Naive B cell (primary cell): ENCODE results near the gene ARHGAP19. TPM values are rescaled to one million over a fixed set of nuclear protein-coding genes. Genes with fewer than 3 reads are reported as not detected.
A peak's percentile ranks its signal among the peaks of the same experiment; 100 is the strongest.

Source experiments
- ATAC-seq, 2 donors: fragments of 150-1000 bp; cut with Tn5 transposase; 2 replicates each; pipeline ENCODE4 v1.10.0; 2021; ENCODE audit warnings: low read depth in 2 of 2, mild to moderate bottlenecking in 2 of 2, moderate library complexity in 2 of 2
- DNase-seq: peaks from one replicate; pipeline ENCODE4 v3.0.0; 2022
- H3K27ac Mint-ChIP-seq, 6 donors: one replicate each; pipeline ENCODE4 v1.8.0; 2020 to 2022; ENCODE audit warnings: mild to moderate bottlenecking in 6 of 6, mixed read lengths in 6 of 6, moderate library complexity in 5 of 6, inconsistent platforms in 2 of 6
- H3K27me3 Mint-ChIP-seq, 3 donors: one replicate each; pipeline ENCODE4 v1.8.0; 2021 to 2022; ENCODE audit warnings: mixed read lengths in 3 of 3, mild to moderate bottlenecking in 1 of 3
- H3K36me3 Mint-ChIP-seq, 2 donors: one replicate each; pipeline ENCODE4 v1.8.0; 2020 to 2022; ENCODE audit warnings: mixed read lengths in 2 of 2, inconsistent platforms in 1 of 2, mild to moderate bottlenecking in 1 of 2
- H3K4me1 Mint-ChIP-seq, 3 donors: one replicate each; pipeline ENCODE4 v1.8.0; 2020 to 2022; ENCODE audit warnings: mixed read lengths in 3 of 3, inconsistent platforms in 1 of 3, mild to moderate bottlenecking in 1 of 3, moderate library complexity in 1 of 3
- H3K4me3 Mint-ChIP-seq, 8 donors: one replicate each; pipeline ENCODE4 v1.8.0; 2020 to 2022; ENCODE audit warnings: mild to moderate bottlenecking in 8 of 8, mixed read lengths in 8 of 8, moderate library complexity in 8 of 8, inconsistent platforms in 2 of 8
- H3K9me3 Mint-ChIP-seq, 7 donors: one replicate each; pipeline ENCODE4 v1.8.0; 2020 to 2022; ENCODE audit warnings: mixed read lengths in 7 of 7, mild to moderate bottlenecking in 5 of 7, inconsistent platforms in 2 of 7, moderate library complexity in 1 of 7
- polyA plus RNA-seq, 6 donors: library from polyadenylated mRNA; unstranded; fragments of 300-500 nt; fragmentation: Illumina TruSeq; gene quantifications; one replicate each; pipeline ENCODE4 v1.2.3, GENCODE V29; 2021; ENCODE audit warnings: low read depth in 6 of 6

ARHGAP19 gene
- polyA plus RNA-seq, 6 donors from 2014 or later: 6.2 to 19.3 (median 9.4) TPM

- Mint-ChIP-seq H3K27me3 (no peaks in the 10 kb centered on the region), H3K36me3 (peaks cover 6 to 13% of the 10 kb centered on the region in 2 donors), H3K4me3 (peak overlapping the region in 7 of 8 donors; percentile 75 to 97 (median 93)), H3K4me1 (peaks cover 40 to 65% (median 49%) of the 10 kb centered on the region in 3 donors), H3K9me3 (no peaks in the 10 kb centered on the region), H3K27ac (peak overlapping the region in 4 of 6 donors; percentile 9 to 82 (median 48))
- DNase-seq: no peak
- no peak for ATAC-seq
Observed at GRCh38 chr10:97331153-97331703, 38.8 kb upstream of the ARHGAP19 start.

GRCh38 chr10:97329766-97330165 is 37.3 kb upstream of the ARHGAP19 start:
- peak overlapping the region in 4 of 6 donors; percentile 21 to 69 (median 58) for H3K27ac Mint-ChIP-seq
- H3K9me3 Mint-ChIP-seq: no peaks in the 10 kb centered on the region
- DNase-seq (no peak), ATAC-seq (no peak)
- peak overlapping the region in 2 of 8 donors; percentile 70 to 75 for H3K4me3 Mint-ChIP-seq
- peaks cover 6 to 13% of the 10 kb centered on the region in 2 donors for H3K36me3 Mint-ChIP-seq
- H3K4me1 Mint-ChIP-seq: peaks cover 44 to 63% (median 49%) of the 10 kb centered on the region in 3 donors
- H3K27me3 Mint-ChIP-seq: no peaks in the 10 kb centered on the region

- H3K27me3 Mint-ChIP-seq: no peaks in the 10 kb centered on the region
- no peak for DNase-seq
- peaks cover 44 to 63% (median 49%) of the 10 kb centered on the region in 3 donors for H3K4me1 Mint-ChIP-seq
- peak overlapping the region in 1 of 6 donors; percentile 69 for H3K27ac Mint-ChIP-seq
- ATAC-seq: no peak
- peak overlapping the region in 1 of 8 donors; percentile 34 for H3K4me3 Mint-ChIP-seq
- no peaks in the 10 kb centered on the region for H3K9me3 Mint-ChIP-seq
- H3K36me3 Mint-ChIP-seq: peaks cover 6 to 13% of the 10 kb centered on the region in 2 donors
Observed at GRCh38 chr10:97328646-97329453, 36.4 kb upstream of the ARHGAP19 start.

GRCh38 chr10:97327348-97328294 is 35.2 kb upstream of the ARHGAP19 start:
- Mint-ChIP-seq H3K9me3 (no peaks in the 10 kb centered on the region), H3K4me3 (peak overlapping the region in 1 of 8 donors; percentile 0), H3K27ac (peak overlapping the region in 3 of 6 donors; percentile 37 to 90 (median 75)), H3K27me3 (no peaks in the 10 kb centered on the region), H3K36me3 (peaks cover 0 to 7% of the 10 kb centered on the region in 2 donors), H3K4me1 (peaks cover 35 to 57% (median 39%) of the 10 kb centered on the region in 3 donors)
- DNase-seq (no peak), ATAC-seq (no peak)

GRCh38 chr10:97325754-97326153 is 33.3 kb upstream of the ARHGAP19 start:
- Mint-ChIP-seq H3K36me3 (peaks cover 0 to 7% of the 10 kb centered on the region in 2 donors), H3K4me1 (peaks cover 27 to 57% (median 35%) of the 10 kb centered on the region in 3 donors), H3K27me3 (no peaks in the 10 kb centered on the region), H3K4me3 (peak overlapping the region in 1 of 8 donors; percentile 21), H3K27ac (peak overlapping the region in 1 of 6 donors; percentile 16), H3K9me3 (no peaks in the 10 kb centered on the region)
- ATAC-seq: no peak
- DNase-seq: no peak

- ATAC-seq: no peak
- Mint-ChIP-seq H3K27me3 (no peaks in the 10 kb centered on the region), H3K9me3 (no peaks in the 10 kb centered on the region), H3K4me1 (peaks cover 27 to 49% (median 32%) of the 10 kb centered on the region in 3 donors), H3K4me3 (peak overlapping the region in 2 of 8 donors; percentile 25), H3K36me3 (peaks cover 0 to 3% of the 10 kb centered on the region in 2 donors), H3K27ac (peak overlapping the region in 1 of 6 donors; percentile 57)
- DNase-seq: no peak
Observed at GRCh38 chr10:97323501-97323900, 31.1 kb upstream of the ARHGAP19 start.

GRCh38 chr10:97321804-97322190 is 29.4 kb upstream of the ARHGAP19 start:
- Mint-ChIP-seq H3K4me3 (peak overlapping the region; percentile 26 to 94 (median 88)), H3K27ac (peak overlapping the region in 4 of 6 donors; percentile 60 to 99 (median 90)), H3K27me3 (no peaks in the 10 kb centered on the region), H3K36me3 (no peaks in the 10 kb centered on the region), H3K9me3 (no peaks in the 10 kb centered on the region), H3K4me1 (peaks cover 28 to 46% (median 29%) of the 10 kb centered on the region in 3 donors)
- DNase-seq (no peak), ATAC-seq (no peak)

GRCh38 chr10:97321032-97321803 is 28.8 kb upstream of the ARHGAP19 start:
- Mint-ChIP-seq H3K4me1 (peaks cover 27 to 46% (median 28%) of the 10 kb centered on the region in 3 donors), H3K9me3 (no peaks in the 10 kb centered on the region), H3K4me3 (peak overlapping the region; percentile 84 to 95 (median 94)), H3K27me3 (no peaks in the 10 kb centered on the region), H3K36me3 (no peaks in the 10 kb centered on the region), H3K27ac (peak overlapping the region; percentile 64 to 99 (median 92))
- DNase-seq (peak; percentile 15), ATAC-seq (no peak)

GRCh38 chr10:97320480-97321031 is 28.1 kb upstream of the ARHGAP19 start:
- Mint-ChIP-seq H3K36me3 (no peaks in the 10 kb centered on the region), H3K4me1 (peaks cover 24 to 42% (median 28%) of the 10 kb centered on the region in 3 donors), H3K4me3 (peak overlapping the region; percentile 84 to 95 (median 94)), H3K27me3 (no peaks in the 10 kb centered on the region), H3K27ac (peak overlapping the region; percentile 86 to 99 (median 96)), H3K9me3 (no peaks in the 10 kb centered on the region)
- no peak for DNase-seq
- ATAC-seq: peak in 1 of 2 donors; percentile 2

GRCh38 chr10:97319671-97320479 is 27.4 kb upstream of the ARHGAP19 start:
- peak; percentile 73 for DNase-seq
- no peaks in the 10 kb centered on the region for H3K36me3 Mint-ChIP-seq
- H3K27ac Mint-ChIP-seq: peak overlapping the region; percentile 86 to 99 (median 96)
- no peaks in the 10 kb centered on the region for H3K9me3 Mint-ChIP-seq
- no peaks in the 10 kb centered on the region for H3K27me3 Mint-ChIP-seq
- H3K4me1 Mint-ChIP-seq: peaks cover 24 to 42% (median 28%) of the 10 kb centered on the region in 3 donors
- H3K4me3 Mint-ChIP-seq: peak overlapping the region; percentile 89 to 95 (median 94)
- ATAC-seq: peak; percentile 51 to 63

GRCh38 chr10:97318772-97319651 is 26.6 kb upstream of the ARHGAP19 start, which contains the start of gene FRAT1:
FRAT1 (plus strand) TSS chr10:97319271; CDS start chr10:97319454, 183 bp downstream.
- ATAC-seq (peak; percentile 62 to 70), DNase-seq (peak; percentile 95)
- Mint-ChIP-seq H3K27me3 (no peaks in the 10 kb centered on the region), H3K27ac (peak within 1 kb of the TSS; percentile 99 to 100 (median 100)), H3K9me3 (no peaks in the 10 kb centered on the region), H3K4me3 (peak within 1 kb of the TSS; percentile 89 to 99 (median 97)), H3K4me1 (peaks cover 24 to 42% (median 28%) of the 10 kb centered on the region in 3 donors), H3K36me3 (no peaks in the 10 kb centered on the region)
